Activated naive CD4-positive, alpha-beta T cell treated with anti-CD3 and anti-CD28 coated beads, Interleukin-2, amount 50 U/mL, for 72 hours (primary cell): Measurements from ENCODE around the gene FBXO3. TPM values are rescaled to one million over a fixed set of nuclear protein-coding genes. Genes with fewer than 3 reads are reported as not detected.
A peak's percentile ranks its signal among the peaks of the same experiment; 100 is the strongest.
"Not testable (repeated sequence)": the region's sequence is repeated elsewhere in the genome, so short reads cannot be mapped to it uniquely, and the experiment has no call there.

Experiments used
- ATAC-seq, 2 donors: fragments of 150-1000 bp; cut with Tn5 transposase; 2 replicates each; pipeline ENCODE4 v1.10.0; 2021; ENCODE audit warnings: mild to moderate bottlenecking in 2 of 2, moderate library complexity in 2 of 2
- DNase-seq, 2 donors: peaks; one replicate each; pipeline ENCODE4 v3.0.0; 2021 to 2022; ENCODE audit warnings: low spot score in 2 of 2
- H3K27ac Mint-ChIP-seq, 2 donors: one replicate each; pipeline ENCODE4 v1.8.0; 2022; ENCODE audit warnings: mild to moderate bottlenecking in 2 of 2, mixed read lengths in 2 of 2
- H3K36me3 Mint-ChIP-seq, 2 donors: one replicate each; pipeline ENCODE4 v1.8.0; 2022; ENCODE audit warnings: mixed read lengths in 2 of 2
- H3K9me3 Mint-ChIP-seq, 2 donors: one replicate each; pipeline ENCODE4 v1.8.0; 2022; ENCODE audit warnings: mixed read lengths in 2 of 2
- total RNA-seq, 2 donors: library from RNA; stranded (reverse); gene quantifications; one replicate each; pipeline ENCODE4 v1.2.3, GENCODE V29; 2022

The FBXO3 gene
- total RNA-seq, 2 donors from 2014 or later: 13.3 to 18.4 TPM

DNA sequence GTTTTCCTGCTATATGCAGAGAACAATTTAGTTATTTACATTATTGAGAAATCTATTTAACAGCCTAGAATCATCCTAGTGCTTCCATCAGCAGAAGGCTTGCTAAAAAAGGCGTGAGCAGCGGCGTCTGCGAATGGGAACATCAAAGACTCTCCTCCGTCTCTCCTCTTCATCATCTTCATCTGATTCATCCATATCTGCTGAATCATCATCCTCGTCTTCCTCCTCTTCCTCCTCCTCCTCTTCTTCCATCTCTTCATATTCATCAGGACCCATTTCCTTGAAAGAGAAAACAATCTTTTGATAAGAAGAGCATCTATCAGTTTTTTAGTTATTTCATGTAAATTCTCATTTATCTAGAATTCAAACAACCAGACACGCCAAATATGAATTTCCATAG is 32.5 kb downstream of the FBXO3 start:
- DNase-seq (no peak), ATAC-seq (no peak)
- no peak overlapping the region for H3K27ac Mint-ChIP-seq
- no peaks in the 10 kb centered on the region for H3K36me3 Mint-ChIP-seq
- H3K9me3 Mint-ChIP-seq: no peaks in the 10 kb centered on the region

- DNase-seq (no peak), ATAC-seq (no peak)
- Mint-ChIP-seq H3K27ac (no peak overlapping the region), H3K9me3 (no peaks in the 10 kb centered on the region), H3K36me3 (peaks cover 7 to 9% of the 10 kb centered on the region in 2 donors)
Observed at GRCh38 chr11:33737362-33737821, 36.9 kb downstream of the FBXO3 start.

DNA sequence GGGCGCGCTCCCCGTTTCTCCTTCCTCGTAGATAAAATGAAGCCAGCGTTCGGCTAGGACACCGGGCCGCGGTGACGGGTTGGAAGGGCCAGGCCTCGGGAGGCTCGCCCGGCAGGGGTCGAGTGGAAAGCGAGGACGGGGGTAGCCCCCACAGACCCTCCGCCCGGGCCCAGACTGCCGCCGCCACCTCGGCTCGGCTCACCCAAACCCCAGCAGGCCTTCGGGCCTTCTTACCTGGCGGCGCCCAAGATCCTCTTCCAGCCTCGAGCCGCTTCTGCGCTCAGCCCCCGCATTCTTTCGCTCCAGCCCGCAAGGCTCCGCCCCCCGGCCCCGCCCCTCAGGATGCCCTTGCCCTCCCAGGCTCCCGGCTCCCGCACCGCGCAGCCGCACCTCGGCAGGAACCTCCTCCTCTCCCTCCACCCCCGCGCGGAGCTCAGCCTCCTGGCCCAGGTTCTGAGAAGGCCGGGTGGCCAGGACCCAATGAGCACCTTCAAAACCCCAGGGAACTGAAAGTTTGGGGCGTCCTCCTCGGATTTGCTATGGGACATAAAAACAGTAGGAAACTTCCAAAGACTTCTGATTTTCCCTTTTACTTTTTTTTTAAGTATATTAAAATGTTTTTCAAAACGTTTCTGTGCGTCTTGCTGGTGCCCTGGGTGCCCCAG is 38.0 kb downstream of the FBXO3 start, which contains the start of gene CD59:
Gene CD59 (minus strand): TSS at position 276 of the 665 bp plus-strand sequence. CDS start 13,978 bp downstream, outside the sequence.
- peak within 1 kb of the TSS; percentile 81 to 91 for H3K27ac Mint-ChIP-seq
- H3K36me3 Mint-ChIP-seq: peaks cover 7 to 11% of the 10 kb centered on the region in 2 donors
- ATAC-seq: peak; percentile 62 to 75
- peak; percentile 85 to 90 for DNase-seq
- no peaks in the 10 kb centered on the region for H3K9me3 Mint-ChIP-seq

DNA sequence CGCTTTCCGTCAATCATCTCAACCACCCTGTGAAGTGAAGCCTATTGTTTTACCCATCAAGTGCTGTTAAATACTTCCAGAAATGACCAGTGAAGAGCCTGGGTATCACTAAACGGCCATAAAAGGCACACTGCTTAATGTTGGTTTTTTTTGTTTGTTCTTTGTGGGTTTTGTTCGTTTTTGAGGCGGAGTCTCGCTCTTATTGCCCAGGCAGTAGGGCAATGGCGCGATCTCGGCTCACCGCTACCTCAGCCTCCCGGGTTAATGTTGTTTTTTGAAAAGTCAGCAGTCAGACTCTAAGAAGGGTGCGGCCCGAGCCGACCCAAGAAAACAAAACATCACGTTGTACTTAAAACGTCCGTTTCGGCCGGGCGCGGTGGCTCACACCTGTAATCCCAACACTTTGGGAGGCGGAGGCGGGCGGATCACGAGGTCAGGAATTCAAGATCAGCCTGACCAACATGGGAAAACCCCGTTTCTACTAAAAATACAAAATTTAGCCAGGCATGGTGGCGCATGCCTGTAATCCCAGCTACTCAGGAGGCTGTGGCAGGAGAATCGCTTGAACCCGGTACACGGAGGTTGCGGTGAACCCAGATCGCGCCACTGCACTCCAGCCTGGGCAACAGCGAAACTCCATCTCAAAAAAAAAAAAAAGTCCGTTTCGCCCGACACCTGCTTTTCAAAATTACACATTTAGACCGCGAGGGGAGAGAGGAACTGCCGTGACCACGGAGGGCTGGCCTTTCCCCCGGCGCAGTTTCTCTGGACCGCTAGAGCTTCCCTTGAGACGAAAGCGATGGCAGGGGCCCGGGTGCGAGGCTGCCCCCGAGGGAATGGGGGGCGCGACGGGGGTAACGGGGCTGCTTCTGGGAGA is 38.8 kb downstream of the FBXO3 start:
- peak; percentile 50 to 69 for ATAC-seq
- peak overlapping the region; percentile 81 to 91 for H3K27ac Mint-ChIP-seq
- H3K9me3 Mint-ChIP-seq: no peaks in the 10 kb centered on the region
- DNase-seq: peak; percentile 46 to 84
- H3K36me3 Mint-ChIP-seq: peaks cover 7 to 11% of the 10 kb centered on the region in 2 donors

DNA sequence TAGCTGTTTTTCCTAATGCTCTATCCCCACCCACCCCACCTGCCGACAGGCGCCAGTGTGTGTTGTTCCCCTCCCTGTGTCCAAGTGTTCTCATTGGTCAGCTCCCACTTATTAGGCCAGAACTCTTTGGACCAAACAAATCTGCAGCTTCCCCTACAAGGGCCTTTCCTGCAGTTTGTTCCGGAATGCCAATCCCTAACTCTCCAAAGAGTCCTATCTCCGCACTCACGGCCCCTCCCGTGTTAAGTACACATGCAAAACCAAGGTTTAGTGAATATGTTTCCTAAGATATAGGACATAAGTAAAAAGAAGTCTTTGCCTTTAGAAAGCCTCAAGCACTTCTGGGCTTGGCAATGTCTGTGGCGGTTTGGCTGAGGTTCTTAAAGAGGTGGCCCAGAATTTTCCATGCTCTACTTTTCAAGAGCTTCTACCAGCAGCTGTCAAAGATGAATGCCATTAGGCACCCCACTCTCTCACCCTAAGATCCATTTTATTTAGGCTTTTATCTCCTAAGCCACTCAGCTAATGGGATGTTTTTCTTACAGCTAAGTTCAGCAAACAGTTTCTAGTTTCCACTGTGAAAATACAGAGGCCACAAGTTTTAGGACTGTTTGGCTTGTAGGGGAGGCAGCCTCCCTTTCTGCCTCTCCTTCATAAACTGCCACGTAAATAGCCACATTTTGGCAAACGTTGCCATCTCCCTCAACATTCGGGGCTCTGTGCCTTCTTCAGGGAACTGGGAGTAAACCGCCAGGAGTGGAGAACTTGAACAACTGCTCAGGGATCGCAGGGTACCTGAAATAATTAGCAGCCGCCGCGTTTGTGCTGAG is 39.7 kb downstream of the FBXO3 start:
- no peak for ATAC-seq
- H3K9me3 Mint-ChIP-seq: no peaks in the 10 kb centered on the region
- H3K36me3 Mint-ChIP-seq: peaks cover 7 to 11% of the 10 kb centered on the region in 2 donors
- H3K27ac Mint-ChIP-seq: peak overlapping the region; percentile 81 to 91
- no peak for DNase-seq

- no peaks in the 10 kb centered on the region for H3K9me3 Mint-ChIP-seq
- H3K27ac Mint-ChIP-seq: no peak overlapping the region
- H3K36me3 Mint-ChIP-seq: peaks cover 7 to 16% of the 10 kb centered on the region in 2 donors
- ATAC-seq (no peak), DNase-seq (no peak)
Observed at GRCh38 chr11:33733980-33734379, 40.3 kb downstream of the FBXO3 start.

DNA sequence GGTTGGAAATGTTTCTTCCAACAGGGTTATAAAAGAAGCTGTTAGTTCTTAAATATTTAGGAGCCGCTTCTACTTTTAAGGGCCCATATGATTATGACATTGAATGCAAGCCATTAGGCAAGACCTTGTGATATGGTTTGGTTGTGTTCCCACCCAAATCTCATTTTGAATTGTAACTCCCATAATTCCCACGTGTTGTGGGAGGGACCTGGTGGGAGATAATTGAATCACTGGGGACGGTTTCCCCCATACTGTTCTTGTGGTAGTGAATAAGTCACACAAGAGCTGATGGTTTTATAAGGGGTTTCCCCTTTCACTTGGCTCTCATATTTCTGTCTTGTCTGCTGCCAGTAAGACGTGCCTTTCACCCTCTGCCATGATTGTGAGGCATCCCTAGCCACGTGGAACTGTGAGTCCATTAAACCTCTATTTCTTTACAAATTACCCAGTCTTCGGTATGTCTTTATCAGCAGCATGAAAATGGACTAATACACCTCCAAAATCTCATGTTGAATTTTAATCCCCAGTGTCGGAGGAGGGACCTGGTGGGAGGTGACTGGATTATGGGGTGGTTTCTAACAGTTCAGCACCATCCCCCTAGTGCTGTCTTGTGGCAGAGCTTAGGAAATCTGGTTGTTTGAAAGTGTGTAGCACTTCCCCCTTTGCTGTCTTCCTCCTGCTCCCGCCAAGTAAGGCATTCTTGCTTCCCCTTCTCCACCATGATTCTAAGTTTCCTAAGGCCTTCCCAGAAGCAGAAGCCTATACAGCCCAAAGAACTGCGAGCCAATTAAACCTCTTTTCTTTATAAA is 42.4 kb downstream of the FBXO3 start:
- peak in 1 of 2 donors; percentile 24 for DNase-seq
- no peaks in the 10 kb centered on the region for H3K9me3 Mint-ChIP-seq
- ATAC-seq: peak; percentile 66 to 71
- H3K36me3 Mint-ChIP-seq: peaks cover 7 to 17% of the 10 kb centered on the region in 2 donors
- H3K27ac Mint-ChIP-seq: peak overlapping the region; percentile 22 to 66

DNA sequence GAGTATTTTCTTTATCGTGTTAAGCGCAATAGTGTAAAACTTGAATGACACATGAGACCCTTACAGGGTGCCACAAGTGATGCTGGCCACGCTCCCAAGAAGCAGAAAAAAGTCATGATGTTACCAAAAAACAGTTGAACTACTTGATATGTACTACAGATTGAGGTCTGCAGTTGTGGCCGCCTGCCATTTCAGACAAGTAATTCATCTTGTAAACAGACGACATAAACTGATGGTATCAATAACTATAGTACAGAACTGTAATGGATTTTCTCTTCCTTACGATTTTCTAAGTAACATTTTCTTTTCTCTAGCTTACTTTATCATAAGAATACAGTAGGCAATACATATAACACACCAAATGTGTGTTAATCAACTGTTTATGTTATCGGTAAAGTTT is 43.6 kb downstream of the FBXO3 start:
- no peak for ATAC-seq
- H3K27ac Mint-ChIP-seq: no peak overlapping the region
- DNase-seq: no peak
- no peaks in the 10 kb centered on the region for H3K9me3 Mint-ChIP-seq
- H3K36me3 Mint-ChIP-seq: peaks cover 7 to 17% of the 10 kb centered on the region in 2 donors

DNA sequence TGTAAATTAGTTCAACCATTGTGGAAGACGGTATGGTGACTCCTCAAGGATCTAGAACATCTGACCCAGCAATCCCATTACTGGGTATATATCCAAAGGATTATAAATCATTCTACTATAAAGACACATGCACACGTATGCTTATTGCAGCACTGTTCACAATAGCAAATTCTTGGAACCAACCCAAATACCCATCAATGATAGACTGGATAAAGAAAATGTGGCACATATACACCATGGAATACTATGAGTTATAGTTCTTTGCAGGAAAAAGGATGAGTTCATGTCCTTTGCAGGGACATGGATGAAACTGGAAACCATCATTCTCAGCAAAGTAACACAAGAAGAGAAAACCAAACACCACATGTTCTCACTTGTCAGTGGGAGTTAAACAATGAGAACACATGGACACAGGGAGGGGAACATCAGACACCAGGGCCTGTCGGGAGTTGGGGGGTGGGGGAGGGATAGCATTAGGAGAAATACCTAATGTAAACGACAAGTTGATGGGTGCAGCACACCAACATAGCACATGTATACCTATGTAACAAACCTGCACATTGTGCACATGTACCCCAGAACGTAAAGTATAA is 45.2 kb downstream of the FBXO3 start:
- ATAC-seq, DNase-seq, H3K9me3 Mint-ChIP-seq, H3K27ac Mint-ChIP-seq: not testable (repeated sequence)
- H3K36me3 Mint-ChIP-seq: peaks cover 7 to 17% of the 10 kb centered on the region in 2 donors

DNA sequence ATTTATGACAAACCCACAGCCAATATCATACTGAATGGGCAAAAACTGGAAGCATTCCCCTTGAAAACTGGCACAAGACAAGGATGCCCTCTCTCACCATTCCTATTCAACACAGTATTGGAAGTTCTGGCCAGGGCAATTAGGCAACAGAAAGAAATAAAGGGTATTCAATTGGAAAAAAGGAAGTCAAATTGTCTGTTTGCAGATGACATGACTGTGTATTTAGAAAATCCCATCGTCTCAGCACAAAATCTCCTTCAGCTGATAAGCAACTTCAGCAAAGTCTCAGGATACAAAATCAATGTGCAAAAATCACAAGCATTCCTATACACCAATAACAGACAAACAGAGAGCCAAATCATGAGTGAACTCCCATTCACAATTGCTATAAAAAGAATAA is 46.8 kb downstream of the FBXO3 start:
- not testable (repeated sequence) for H3K27ac Mint-ChIP-seq, H3K9me3 Mint-ChIP-seq, DNase-seq, H3K36me3 Mint-ChIP-seq, ATAC-seq

GRCh38 chr11:33725496-33725895 is 48.8 kb downstream of the FBXO3 start:
- ATAC-seq: no peak
- Mint-ChIP-seq H3K27ac (peak overlapping the region in 1 of 2 donors; percentile 25), H3K36me3 (peaks cover 6 to 8% of the 10 kb centered on the region in 2 donors), H3K9me3 (no peaks in the 10 kb centered on the region)
- no peak for DNase-seq

DNA sequence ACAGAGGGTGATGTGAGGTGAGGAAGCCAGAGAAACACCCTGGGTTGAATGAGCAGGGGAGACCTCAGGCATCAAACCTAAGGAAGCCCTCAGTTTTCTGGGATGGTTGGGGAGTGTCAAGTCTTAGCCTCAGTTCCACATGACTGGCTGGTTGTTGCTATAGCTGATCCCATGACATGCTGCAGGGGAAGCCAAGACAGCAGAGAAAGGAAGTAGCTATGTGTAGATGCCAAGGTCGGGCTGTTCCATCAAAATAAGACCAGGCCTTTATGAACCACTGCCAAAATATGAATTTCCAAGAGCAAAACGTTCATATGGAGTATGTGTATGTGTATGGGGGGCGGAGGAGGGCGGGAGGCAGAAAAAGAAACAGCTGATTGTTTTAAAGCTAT is 49.7 kb downstream of the FBXO3 start:
- H3K9me3 Mint-ChIP-seq: no peaks in the 10 kb centered on the region
- H3K36me3 Mint-ChIP-seq: peaks cover 8 to 12% of the 10 kb centered on the region in 2 donors
- H3K27ac Mint-ChIP-seq: no peak overlapping the region
- DNase-seq (no peak), ATAC-seq (no peak)

GRCh38 chr11:33723238-33723881 is 51.0 kb downstream of the FBXO3 start:
- H3K27ac Mint-ChIP-seq: peak overlapping the region; percentile 41 to 77
- H3K36me3 Mint-ChIP-seq: peaks cover 8 to 10% of the 10 kb centered on the region in 2 donors
- peak; percentile 29 to 30 for ATAC-seq
- no peak for DNase-seq
- H3K9me3 Mint-ChIP-seq: no peaks in the 10 kb centered on the region

GRCh38 chr11:33722590-33723234 is 51.6 kb downstream of the FBXO3 start:
- Mint-ChIP-seq H3K9me3 (no peaks in the 10 kb centered on the region), H3K27ac (peak overlapping the region; percentile 6 to 77), H3K36me3 (peaks cover 8 to 10% of the 10 kb centered on the region in 2 donors)
- DNase-seq (peak; percentile 61 to 81), ATAC-seq (peak; percentile 95)
